ENCODE results near the gene GTPBP6. TPM values are rescaled to one million over a fixed set of nuclear protein-coding genes. Genes with fewer than 3 reads are reported as not detected.
"Not testable (repeated sequence)": the region's sequence is repeated elsewhere in the genome, so short reads cannot be mapped to it uniquely, and the experiment has no call there.

GTPBP6 gene
- total RNA-seq, 1 experiment from 2014 or later, result 72.4 TPM

GRCh38 chrX:259692-260355 is 58.8 kb downstream of the GTPBP6 start:
- no peaks in the 10 kb centered on the region for H3K27me3 ChIP-seq (replicated peaks; ENCODE audit: control insufficient read depth, insufficient read depth, low read length)
- intact Hi-C loops (cut with micrococcal nuclease; ENCODE audit: unreplicated experiment), result no loop called here
- H3K4me1 Mint-ChIP-seq (ENCODE audit: low read depth, unreplicated experiment), result peaks cover 29% of the 10 kb centered on the region
- peak overlapping the region; percentile 48 for H3K27ac Mint-ChIP-seq (ENCODE audit: unreplicated experiment)
- TF ChIP-seq, protein P1, sequence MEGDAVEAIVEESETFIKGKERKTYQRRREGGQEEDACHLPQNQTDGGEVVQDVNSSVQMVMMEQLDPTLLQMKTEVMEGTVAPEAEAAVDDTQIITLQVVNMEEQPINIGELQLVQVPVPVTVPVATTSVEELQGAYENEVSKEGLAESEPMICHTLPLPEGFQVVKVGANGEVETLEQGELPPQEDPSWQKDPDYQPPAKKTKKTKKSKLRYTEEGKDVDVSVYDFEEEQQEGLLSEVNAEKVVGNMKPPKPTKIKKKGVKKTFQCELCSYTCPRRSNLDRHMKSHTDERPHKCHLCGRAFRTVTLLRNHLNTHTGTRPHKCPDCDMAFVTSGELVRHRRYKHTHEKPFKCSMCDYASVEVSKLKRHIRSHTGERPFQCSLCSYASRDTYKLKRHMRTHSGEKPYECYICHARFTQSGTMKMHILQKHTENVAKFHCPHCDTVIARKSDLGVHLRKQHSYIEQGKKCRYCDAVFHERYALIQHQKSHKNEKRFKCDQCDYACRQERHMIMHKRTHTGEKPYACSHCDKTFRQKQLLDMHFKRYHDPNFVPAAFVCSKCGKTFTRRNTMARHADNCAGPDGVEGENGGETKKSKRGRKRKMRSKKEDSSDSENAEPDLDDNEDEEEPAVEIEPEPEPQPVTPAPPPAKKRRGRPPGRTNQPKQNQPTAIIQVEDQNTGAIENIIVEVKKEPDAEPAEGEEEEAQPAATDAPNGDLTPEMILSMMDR (IDR thresholded peaks at IDR 0.05; ENCODE audit: insufficient read depth in 1 of 2, low read depth in 1 of 2, low read length in 1 of 2, severe bottlenecking in 1 of 2, unreplicated experiment in 1 of 2), result no peak
- H3K9me3 Mint-ChIP-seq (ENCODE audit: unreplicated experiment), result no peaks in the 10 kb centered on the region
- peak; percentile 49 to 62 for DNase-seq
- no TSS peak for BruUV-seq (replicated peaks)
- ChIA-PET POLR2A (no interaction called here), CTCF (no interaction called here)
- no peak overlapping the region for H3K4me3 Mint-ChIP-seq (ENCODE audit: unreplicated experiment)
- H3K4me3 ChIP-seq (ENCODE audit: low read depth, low read length), result no peak overlapping the region
- no peaks in the 10 kb centered on the region for H3K36me3 ChIP-seq (ENCODE audit: control insufficient read depth, insufficient read depth, low read length)
- H3K36me3 Mint-ChIP-seq (ENCODE audit: insufficient read depth, unreplicated experiment), result peaks cover 13% of the 10 kb centered on the region
- no peaks in the 10 kb centered on the region for H3K27me3 Mint-ChIP-seq (ENCODE audit: insufficient read depth, unreplicated experiment)
- peaks cover 32% of the 10 kb centered on the region for H3K4me1 ChIP-seq
- no peaks in the 10 kb centered on the region for H3K9me3 ChIP-seq

DNA sequence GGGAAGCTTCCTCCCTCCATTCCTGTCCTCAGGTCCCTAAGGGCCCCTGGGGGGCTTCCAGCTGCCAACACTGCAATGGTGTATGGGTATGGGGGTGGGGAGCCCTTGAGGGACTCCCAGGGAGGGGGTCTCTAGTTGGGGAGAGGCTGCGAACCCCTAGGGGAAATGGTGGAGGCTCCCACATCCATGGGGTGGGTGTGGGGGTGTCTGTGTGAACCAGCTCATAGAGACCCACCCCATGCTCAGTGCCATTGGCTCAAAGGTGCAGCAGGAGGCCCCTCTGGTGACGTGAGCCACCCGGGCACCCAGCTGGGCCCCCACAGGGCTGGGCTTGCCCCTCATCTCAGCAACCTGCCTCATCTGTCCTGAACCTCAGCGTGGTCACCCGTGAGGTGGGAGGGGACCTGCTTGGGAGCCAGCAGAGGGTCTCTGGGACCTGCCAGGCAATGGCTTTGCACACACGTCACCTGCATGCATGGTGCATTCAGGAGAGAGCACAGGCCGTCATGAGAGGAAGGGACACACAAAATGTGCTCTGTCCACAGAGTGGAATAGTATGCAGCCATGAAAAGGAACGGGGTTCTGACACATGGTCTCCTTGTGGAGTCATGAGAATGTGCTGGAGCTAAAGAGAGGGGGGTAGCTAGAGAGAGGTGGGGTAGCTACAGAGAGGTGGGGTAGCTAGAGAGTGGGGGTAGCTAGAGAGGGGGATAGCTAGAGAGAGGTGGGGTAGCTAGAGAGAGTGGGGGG is 60.1 kb downstream of the GTPBP6 start:
- no peaks in the 10 kb centered on the region for H3K27me3 Mint-ChIP-seq (ENCODE audit: insufficient read depth, unreplicated experiment)
- no TSS peak for BruUV-seq (replicated peaks)
- H3K4me1 Mint-ChIP-seq (ENCODE audit: low read depth, unreplicated experiment), result peaks cover 18% of the 10 kb centered on the region
- H3K9me3 Mint-ChIP-seq (ENCODE audit: unreplicated experiment), result no peaks in the 10 kb centered on the region
- no peak overlapping the region for H3K4me3 Mint-ChIP-seq (ENCODE audit: unreplicated experiment)
- ChIA-PET POLR2A (no interaction called here), CTCF (no interaction called here)
- Histone ChIP-seq H3K36me3 (ENCODE audit: control insufficient read depth, insufficient read depth, low read length) (no peaks in the 10 kb centered on the region), H3K4me1 (peaks cover 27% of the 10 kb centered on the region), H3K9me3 (no peaks in the 10 kb centered on the region), H3K27me3 (replicated peaks; ENCODE audit: control insufficient read depth, insufficient read depth, low read length) (no peaks in the 10 kb centered on the region), H3K4me3 (ENCODE audit: low read depth, low read length) (no peak overlapping the region)
- DNase-seq, result no peak
- H3K27ac Mint-ChIP-seq (ENCODE audit: unreplicated experiment), result no peak overlapping the region
- peaks cover 13% of the 10 kb centered on the region for H3K36me3 Mint-ChIP-seq (ENCODE audit: insufficient read depth, unreplicated experiment)
- TF ChIP-seq, protein P1 (IDR thresholded peaks at IDR 0.05; ENCODE audit: insufficient read depth in 1 of 2, low read depth in 1 of 2, low read length in 1 of 2, severe bottlenecking in 1 of 2, unreplicated experiment in 1 of 2), result no peak
- intact Hi-C loops (cut with micrococcal nuclease; ENCODE audit: unreplicated experiment), result no loop called here

GRCh38 chrX:257681-258289 is 60.8 kb downstream of the GTPBP6 start:
- Histone ChIP-seq H3K27me3 (replicated peaks; ENCODE audit: control insufficient read depth, insufficient read depth, low read length) (no peaks in the 10 kb centered on the region), H3K36me3 (ENCODE audit: control insufficient read depth, insufficient read depth, low read length) (no peaks in the 10 kb centered on the region), H3K4me1 (peaks cover 27% of the 10 kb centered on the region), H3K9me3 (no peaks in the 10 kb centered on the region), H3K4me3 (ENCODE audit: low read depth, low read length) (no peak overlapping the region)
- CTCF ChIA-PET, result no interaction called here
- TF ChIP-seq, protein P1 (IDR thresholded peaks at IDR 0.05; ENCODE audit: insufficient read depth in 1 of 2, low read depth in 1 of 2, low read length in 1 of 2, severe bottlenecking in 1 of 2, unreplicated experiment in 1 of 2), result no peak
- intact Hi-C loops (cut with micrococcal nuclease; ENCODE audit: unreplicated experiment), result no loop called here
- BruUV-seq (replicated peaks), result no TSS peak
- Mint-ChIP-seq H3K36me3 (ENCODE audit: insufficient read depth, unreplicated experiment) (peaks cover 13% of the 10 kb centered on the region), H3K9me3 (ENCODE audit: unreplicated experiment) (peaks cover 3% of the 10 kb centered on the region), H3K4me1 (ENCODE audit: low read depth, unreplicated experiment) (peaks cover 18% of the 10 kb centered on the region), H3K27me3 (ENCODE audit: insufficient read depth, unreplicated experiment) (no peaks in the 10 kb centered on the region), H3K27ac (ENCODE audit: unreplicated experiment) (no peak overlapping the region), H3K4me3 (ENCODE audit: unreplicated experiment) (no peak overlapping the region)
- DNase-seq, result no peak
- POLR2A ChIA-PET, result no interaction called here

- H3K4me3 ChIP-seq (ENCODE audit: low read depth, low read length); CTCF ChIA-PET; H3K27ac Mint-ChIP-seq (ENCODE audit: unreplicated experiment); POLR2A ChIA-PET; H3K27me3 ChIP-seq (replicated peaks; ENCODE audit: control insufficient read depth, insufficient read depth, low read length); H3K9me3 ChIP-seq; H3K36me3 ChIP-seq (ENCODE audit: control insufficient read depth, insufficient read depth, low read length); H3K27me3 Mint-ChIP-seq (ENCODE audit: insufficient read depth, unreplicated experiment); intact Hi-C loops (cut with micrococcal nuclease; ENCODE audit: unreplicated experiment); H3K9me3 Mint-ChIP-seq (ENCODE audit: unreplicated experiment); H3K4me3 Mint-ChIP-seq (ENCODE audit: unreplicated experiment); BruUV-seq (replicated peaks); DNase-seq; H3K36me3 Mint-ChIP-seq (ENCODE audit: insufficient read depth, unreplicated experiment): not testable (repeated sequence)
- peaks cover 16% of the 10 kb centered on the region for H3K4me1 Mint-ChIP-seq (ENCODE audit: low read depth, unreplicated experiment)
- peaks cover 22% of the 10 kb centered on the region for H3K4me1 ChIP-seq
Measured at GRCh38 chrX:257054-257453, 61.5 kb downstream of the GTPBP6 start.

All from Caco-2 (cell line).